ENCODE measurements around the gene TTN. TPM values are rescaled to one million over a fixed set of nuclear protein-coding genes. Genes with fewer than 3 reads are reported as not detected.

The TTN gene
- total RNA-seq, 1 donor from 2014 or later = 2.7 TPM

- no peak for DNase-seq (ENCODE audit: low read depth, low spot score)
Observed at GRCh38 chr2:178496049-178496448, 311.2 kb downstream of the TTN start.

GRCh38 chr2:178491612-178492011 is 315.6 kb downstream of the TTN start:
- no peak for DNase-seq (ENCODE audit: low read depth, low spot score)

GRCh38 chr2:178485356-178485755 is 321.9 kb downstream of the TTN start:
- DNase-seq (ENCODE audit: low read depth, low spot score) = no peak

GRCh38 chr2:178484245-178485041 is 322.8 kb downstream of the TTN start:
- DNase-seq (ENCODE audit: low read depth, low spot score) = no peak

GRCh38 chr2:178482437-178482836 is 324.8 kb downstream of the TTN start:
- DNase-seq (ENCODE audit: low read depth, low spot score) = no peak

GRCh38 chr2:178480227-178481181 is 326.7 kb downstream of the TTN start, which contains the start of gene PLEKHA3:
PLEKHA3 (plus strand) TSS chr2:178480457; CDS start chr2:178480870, 413 bp downstream.
- DNase-seq (ENCODE audit: low read depth, low spot score) = peak; percentile 82

- DNase-seq (ENCODE audit: low read depth, low spot score) = no peak
Observed at GRCh38 chr2:178479758-178480226, 327.4 kb downstream of the TTN start.

GRCh38 chr2:178479275-178479616 is 328.0 kb downstream of the TTN start:
- DNase-seq (ENCODE audit: low read depth, low spot score) = no peak

- DNase-seq (ENCODE audit: low read depth, low spot score) = no peak
Observed at GRCh38 chr2:178478439-178479274, 328.6 kb downstream of the TTN start, which contains the start of gene FKBP7. FKBP7 (minus strand) TSS chr2:178478600; CDS start chr2:178478499, 101 bp downstream.

GRCh38 chr2:178478130-178478438 is 329.1 kb downstream of the TTN start:
- DNase-seq (ENCODE audit: low read depth, low spot score) = no peak

GRCh38 chr2:178477443-178478129 is 329.6 kb downstream of the TTN start:
- DNase-seq (ENCODE audit: low read depth, low spot score) = no peak

GRCh38 chr2:178476477-178476876 is 330.7 kb downstream of the TTN start:
- DNase-seq (ENCODE audit: low read depth, low spot score) = no peak

Other genes with a start within 250 kb of the TTN start
- under 0.01 TPM in 1 of 2 replicates, not detected in the other for gene CCDC141, start 242.7 kb upstream of the TTN start, total RNA-seq

Data from pulmonary artery endothelial cell (primary cell).